GM08714 (cell line): ENCODE measurements around the gene SBNO2.
"Not testable (repeated sequence)": the region's sequence is repeated elsewhere in the genome, so short reads cannot be mapped to it uniquely, and the experiment has no call there.

Experiments used
- H3K4me3 ChIP-seq: fragments of 200-500 bp; sonication (Bioruptor generic); 2 replicates; pipeline ENCODE4 v1.5.1; 2014; ENCODE audit warnings: mild to moderate bottlenecking, low read length, inconsistent platforms
- ZNF274 ChIP-seq: IDR thresholded peaks from 2 replicates; pipeline ENCODE4 v1.6.1; 2012; ENCODE audit warnings: mild to moderate bottlenecking, low read depth, low read length

SBNO2 gene

DNA sequence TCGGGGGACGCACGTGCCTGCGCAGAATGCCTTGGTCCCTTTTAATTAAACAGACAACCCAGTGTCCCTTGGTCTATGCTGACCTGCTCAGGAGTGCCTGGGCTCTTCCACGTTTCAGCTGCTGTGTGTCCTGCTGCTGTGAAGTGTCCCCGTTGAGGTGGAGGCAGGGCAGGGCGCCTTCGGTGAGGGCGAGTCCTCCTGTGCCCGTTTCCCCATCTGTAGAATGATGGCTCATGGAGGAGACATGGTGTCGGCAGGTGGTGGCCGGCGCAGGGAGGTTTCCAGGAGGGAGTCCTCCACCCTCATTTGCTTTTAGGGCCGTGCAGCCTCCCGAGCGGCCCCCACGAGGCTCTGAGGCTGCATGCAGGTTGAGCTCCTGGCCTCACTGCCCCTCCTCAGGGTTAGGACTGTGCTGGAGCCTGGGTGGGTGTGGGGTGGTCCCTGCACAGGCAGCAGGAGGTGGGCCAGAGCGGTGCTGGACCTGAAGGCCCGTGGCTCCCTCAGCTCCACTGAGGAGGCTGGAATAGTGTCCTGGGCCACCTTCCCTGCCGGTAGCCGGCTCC is 40.3 kb upstream of the SBNO2 start:
- no peak for TF ChIP-seq ZNF274
- H3K4me3 ChIP-seq = no peak overlapping the region

DNA sequence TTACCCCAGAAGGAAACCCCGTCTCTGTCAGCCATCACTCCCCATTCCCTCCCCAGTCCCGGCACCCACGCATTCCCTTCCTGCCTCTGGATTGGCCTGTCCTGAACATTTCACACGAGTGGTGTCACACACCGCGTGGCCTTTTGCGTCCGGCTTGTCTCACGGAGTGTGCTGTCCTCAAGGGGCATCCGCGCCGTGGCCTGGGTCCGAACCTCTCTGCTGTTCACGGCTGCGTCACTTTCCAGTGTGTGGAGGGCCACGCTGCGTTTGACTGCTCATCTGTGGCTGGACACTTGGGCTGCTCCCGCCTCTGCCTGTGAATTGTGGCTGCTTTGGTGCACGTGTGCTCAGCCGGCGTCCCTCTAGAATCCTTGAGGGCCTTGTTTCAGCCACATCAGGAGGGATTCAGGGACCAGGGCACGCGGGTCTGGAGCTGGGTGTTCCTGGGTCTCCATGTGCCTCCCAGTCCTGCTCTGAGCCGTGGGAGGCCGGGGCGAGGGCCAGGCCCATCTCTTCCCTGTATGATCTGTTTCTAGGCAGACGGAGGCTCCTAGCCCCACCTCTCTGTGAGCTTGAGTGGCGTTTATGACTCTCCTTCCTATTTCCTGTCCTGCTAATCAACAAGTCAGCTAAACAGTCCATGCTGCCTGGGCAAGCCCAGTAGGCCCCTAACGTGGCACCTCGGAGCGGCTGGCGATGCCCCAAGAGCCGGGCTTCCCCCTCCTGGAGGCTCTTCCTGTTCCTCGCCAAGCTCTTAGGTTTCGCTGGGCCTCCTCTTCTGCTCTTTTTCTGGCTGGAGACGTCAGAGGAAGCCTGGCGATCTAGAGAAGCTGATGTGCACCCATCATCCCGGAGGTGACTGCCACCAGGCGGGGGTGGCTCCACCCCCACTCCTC is 39.6 kb upstream of the SBNO2 start:
- no peak for TF ChIP-seq ZNF274
- no peak overlapping the region for H3K4me3 ChIP-seq

DNA sequence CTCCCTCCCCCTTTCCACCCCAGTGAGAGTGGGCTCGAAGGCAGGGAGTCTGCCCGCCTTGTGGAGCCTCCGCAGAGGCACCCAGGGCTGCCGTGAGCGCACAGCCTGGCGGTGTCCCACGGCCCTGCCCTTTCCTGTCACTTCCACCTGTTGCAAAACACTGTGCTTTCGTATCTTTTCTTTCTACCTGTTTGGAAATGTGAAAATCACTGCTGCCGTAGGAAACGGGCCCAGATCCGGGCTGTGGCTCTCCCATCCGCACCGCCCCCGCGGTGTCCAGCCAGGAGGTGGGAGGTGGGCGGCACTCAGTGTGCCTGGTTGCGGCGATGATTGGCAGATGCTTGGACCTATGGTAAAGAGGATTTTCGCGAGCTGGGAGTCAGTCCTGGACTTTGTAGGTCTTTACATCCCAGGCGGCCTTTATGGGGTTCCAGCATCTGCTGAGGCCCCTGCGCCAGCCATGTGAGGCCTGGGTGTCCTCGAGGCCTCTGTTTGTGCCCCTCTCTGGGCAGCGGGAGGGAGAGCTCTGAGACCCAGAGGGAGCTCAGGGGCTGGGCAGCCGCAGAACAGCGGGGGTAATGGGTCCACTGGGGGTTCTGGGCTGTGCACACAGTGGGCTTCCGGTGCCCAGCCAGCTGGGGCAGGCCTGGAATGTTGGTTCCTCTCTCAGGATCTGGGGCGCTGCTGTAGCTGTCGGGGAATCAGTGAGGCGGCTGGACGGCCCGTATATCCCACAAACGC is 37.6 kb upstream of the SBNO2 start:
- no peak for TF ChIP-seq ZNF274
- no peak overlapping the region for H3K4me3 ChIP-seq

DNA sequence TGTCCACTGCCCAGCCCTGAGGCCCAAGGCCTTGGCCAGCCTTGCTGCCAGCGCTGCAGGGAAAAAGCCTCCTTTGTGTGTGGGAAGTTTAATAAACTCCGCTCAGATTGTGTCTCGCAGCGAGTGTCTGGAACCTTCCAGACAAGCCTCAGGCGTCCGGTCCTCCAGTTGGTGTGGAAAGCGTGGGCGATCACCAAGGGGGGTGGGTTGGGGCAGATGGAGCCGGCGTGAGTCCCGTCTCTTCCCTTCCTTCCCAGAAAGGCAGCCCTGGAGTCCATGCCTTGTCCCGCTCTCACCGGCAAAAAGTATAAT is 36.1 kb upstream of the SBNO2 start:
- no peak overlapping the region for H3K4me3 ChIP-seq
- TF ChIP-seq ZNF274 = no peak

DNA sequence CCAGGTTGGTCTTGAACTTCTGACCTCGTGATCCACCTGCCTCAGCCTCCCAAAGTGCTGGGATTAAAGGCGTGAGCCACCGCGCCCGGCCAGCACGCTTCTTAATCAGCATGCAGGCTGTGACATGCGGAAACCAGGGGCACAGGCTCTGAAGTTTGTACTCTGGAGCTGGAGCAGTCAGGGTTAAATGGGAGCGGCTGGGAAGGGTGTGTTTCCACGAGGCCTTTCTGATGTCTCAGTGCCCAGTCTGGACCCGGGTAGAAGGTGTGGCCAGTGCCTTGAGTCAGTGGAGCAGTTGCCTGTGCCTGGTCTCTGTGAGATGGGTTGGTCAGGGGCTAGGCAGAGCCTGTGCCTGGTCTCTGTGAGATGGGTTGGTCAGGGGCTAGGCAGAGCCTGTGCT is 34.8 kb upstream of the SBNO2 start:
- not testable (repeated sequence) for H3K4me3 ChIP-seq

DNA sequence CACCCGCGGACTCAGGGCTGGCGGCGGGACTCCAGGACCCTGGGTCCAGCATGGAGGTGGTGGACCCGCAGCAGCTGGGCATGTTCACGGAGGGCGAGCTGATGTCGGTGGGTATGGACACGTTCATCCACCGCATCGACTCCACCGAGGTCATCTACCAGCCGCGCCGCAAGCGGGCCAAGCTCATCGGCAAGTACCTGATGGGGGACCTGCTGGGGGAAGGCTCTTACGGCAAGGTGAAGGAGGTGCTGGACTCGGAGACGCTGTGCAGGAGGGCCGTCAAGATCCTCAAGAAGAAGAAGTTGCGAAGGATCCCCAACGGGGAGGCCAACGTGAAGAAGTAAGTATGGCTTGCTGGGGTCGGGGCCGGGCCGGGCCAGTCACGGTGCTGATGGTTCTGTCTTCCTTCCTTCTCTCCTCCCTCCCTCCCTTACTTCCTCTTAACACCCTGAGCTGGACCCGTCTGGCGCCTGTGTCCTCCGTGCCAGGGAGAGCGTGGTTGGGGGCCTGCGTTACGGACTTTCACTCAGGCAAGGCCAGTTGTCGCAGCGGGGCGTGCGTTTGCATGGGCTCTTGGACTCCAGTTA is 32.9 kb upstream of the SBNO2 start:
- TF ChIP-seq ZNF274 = no peak
- H3K4me3 ChIP-seq = peak overlapping the region; percentile 73

DNA sequence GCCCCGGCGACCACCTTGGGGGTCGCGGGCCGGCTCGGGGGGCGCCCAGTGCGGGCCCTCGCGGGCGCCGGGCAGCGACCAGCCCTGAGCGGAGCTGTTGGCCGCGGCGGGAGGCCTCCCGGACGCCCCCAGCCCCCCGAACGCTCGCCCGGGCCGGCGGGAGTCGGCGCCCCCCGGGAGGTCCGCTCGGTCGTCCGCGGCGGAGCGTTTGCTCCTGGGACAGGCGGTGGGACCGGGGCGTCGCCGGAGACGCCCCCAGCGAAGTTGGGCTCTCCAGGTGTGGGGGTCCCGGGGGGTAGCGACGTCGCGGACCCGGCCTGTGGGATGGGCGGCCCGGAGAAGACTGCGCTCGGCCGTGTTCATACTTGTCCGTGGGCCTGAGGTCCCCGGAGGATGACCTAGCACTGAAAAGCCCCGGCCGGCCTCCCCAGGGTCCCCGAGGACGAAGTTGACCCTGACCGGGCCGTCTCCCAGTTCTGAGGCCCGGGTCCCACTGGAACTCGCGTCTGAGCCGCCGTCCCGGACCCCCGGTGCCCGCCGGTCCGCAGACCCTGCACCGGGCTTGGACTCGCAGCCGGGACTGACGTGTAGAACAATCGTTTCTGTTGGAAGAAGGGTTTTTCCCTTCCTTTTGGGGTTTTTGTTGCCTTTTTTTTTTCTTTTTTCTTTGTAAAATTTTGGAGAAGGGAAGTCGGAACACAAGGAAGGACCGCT is 32.2 kb upstream of the SBNO2 start:
- peak overlapping the region; percentile 73 for H3K4me3 ChIP-seq
- TF ChIP-seq ZNF274 = no peak

DNA sequence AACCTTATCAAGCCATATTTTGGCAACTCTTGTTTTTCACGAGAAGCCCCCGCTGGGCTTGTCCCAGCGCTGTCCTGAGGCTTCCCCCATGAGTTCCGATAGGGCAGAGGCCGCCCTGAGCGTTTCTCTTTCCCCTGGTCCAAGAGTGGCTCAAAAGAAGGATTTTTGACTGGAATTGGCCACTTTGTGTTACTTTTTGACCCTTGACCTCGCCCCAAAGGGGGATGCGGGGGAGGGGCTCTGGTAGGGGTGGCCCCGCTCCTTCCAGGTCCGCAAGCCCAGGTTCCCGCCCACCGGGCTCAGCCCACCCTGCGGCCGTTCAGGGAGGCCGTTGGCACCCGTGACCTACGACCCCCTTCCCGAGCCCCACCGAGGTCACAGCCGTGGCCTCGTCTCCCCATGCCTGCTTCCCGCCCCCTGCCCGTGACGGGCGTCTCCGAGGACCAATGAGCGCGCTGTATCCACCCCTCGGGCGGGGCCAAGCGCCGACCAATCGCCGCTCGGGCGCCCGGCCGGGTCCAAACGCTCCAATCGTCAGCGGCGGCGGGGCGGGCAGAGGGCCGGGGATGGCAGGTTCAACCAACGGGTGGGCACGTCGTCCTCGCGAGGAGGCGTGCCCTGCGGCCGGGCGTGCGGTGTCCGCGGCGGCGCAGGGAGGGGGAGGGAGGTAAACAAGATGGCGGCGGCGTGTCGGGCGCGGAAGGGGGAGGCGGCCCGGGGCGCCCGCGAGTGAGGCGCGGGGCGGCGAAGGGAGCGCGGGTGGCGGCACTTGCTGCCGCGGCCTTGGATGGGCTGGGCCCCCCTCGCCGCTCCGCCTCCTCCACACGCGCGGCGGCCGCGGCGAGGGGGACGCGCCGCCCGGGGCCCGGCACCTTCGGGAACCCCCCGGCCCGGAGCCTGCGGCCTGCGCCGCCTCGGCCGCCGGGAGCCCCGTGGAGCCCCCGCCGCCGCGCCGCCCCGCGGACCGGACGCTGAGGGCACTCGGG is 31.3 kb upstream of the SBNO2 start, which contains the start of gene STK11:
TSS of gene STK11 (plus strand) at position 665 of the 986 bp plus-strand sequence. CDS start 1,136 bp downstream, outside the sequence.
- TF ChIP-seq ZNF274 = no peak
- peak within 1 kb of the TSS; percentile 73 for H3K4me3 ChIP-seq

DNA sequence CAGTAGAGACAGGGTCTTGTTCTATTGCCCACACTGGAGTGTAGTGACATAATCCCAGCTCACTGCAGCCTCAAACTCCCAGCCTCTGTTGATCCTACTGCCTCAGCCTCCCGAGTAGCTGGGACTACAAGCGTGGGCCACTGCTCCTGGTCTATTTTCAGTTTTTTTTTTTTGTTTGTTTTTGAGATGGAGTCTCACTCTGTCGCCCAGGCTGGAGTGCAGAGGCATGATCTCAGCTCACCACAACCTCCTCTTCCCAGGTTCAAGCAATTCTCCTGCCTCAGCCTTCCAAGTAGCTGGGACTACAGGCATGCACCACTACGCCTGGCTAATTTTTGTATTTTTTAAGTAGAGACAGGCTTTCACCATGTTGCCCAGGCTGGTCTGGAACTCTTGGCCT is 26.5 kb upstream of the SBNO2 start:
- not testable (repeated sequence) for H3K4me3 ChIP-seq

DNA sequence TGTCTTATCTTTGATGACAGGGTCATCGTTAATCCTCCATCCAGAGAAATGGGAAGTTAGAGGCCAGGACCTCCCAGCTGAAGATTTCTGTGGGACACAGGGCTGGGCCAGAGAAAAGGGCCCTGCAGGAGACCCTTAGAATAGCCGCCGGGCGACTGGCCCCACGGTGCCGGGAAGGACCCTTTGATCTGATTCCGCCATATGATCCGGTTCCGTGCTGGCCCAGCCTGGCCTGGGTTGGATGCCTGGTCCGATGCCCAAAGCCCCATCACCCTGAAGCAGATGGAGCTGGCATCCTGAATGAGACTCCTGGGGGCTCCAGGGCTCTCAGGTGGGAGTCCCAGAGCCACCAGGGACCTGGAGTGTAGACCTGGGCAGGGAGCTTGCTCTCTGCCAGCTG is 25.5 kb upstream of the SBNO2 start:
- no peak for TF ChIP-seq ZNF274
- H3K4me3 ChIP-seq = no peak overlapping the region

DNA sequence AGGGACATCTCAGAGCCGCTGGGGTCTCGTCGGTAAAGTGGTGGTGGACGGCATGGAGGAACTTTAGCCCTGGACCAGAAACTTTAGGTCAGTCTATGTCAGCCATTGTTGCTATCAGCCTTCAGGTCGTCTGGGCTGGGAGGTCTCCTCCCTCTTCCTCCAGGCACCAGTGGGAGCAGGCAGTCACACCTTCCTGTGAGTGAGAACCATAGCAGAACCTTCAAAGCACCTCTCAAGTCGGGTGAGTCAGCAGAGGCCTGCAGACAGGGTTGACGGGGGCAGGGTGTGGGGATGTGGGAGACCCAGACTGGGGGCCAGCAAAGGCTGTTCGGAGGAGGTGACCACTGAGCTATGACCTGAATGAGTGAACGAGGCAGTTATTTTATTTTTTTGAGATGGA is 15.4 kb upstream of the SBNO2 start:
- no peak overlapping the region for H3K4me3 ChIP-seq
- TF ChIP-seq ZNF274 = no peak

DNA sequence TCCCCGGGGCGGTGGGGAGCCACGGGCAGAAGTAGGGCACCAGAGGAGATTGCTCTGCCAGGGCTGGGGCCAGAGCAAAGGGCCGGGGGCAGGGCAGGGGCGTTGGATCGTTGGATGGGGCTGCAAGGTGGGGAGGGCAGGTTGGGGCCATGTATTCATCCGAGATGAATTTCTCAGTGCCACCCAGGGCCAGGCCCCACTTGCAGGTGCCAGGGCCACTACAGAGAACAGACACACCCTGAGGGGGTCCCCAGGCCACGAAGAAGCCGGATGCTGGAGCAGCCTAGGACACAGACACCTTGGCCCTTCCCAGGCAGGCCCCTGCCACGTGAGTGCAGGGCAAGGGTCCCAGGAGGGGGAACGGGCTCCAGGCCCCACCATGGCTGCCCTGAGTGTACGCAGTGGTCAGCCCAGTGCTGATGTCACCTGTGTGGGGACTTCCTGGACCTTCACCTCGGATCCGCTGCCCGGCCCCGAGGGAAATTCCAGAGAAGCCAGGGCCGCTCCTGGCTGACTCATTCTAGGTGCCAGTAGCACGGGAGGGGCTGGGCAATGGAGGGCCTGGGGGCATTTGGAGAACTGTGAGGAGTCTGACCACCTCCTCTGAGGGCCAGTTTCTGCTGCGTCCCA is 9.6 kb upstream of the SBNO2 start:
- H3K4me3 ChIP-seq = no peak overlapping the region
- no peak for TF ChIP-seq ZNF274

DNA sequence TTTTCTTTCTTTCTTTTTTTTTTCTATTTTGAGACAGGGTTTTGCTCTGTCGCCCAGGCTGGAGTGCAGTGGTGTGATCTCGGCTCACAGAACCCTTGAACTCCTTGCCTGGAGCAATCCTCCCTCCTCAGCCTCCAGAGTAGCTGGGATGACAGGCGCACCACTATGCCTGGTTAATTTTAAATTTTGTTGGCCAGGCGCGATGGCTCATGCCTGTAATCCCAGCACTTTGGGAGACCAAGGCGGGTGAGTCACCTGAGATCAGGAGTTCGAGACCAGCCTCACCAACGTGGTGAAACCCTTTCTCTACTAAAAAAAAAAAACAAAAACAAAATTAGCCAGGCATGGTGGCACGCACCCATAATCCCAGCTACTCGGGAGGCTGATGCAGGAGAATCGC is 8.7 kb upstream of the SBNO2 start:
- H3K4me3 ChIP-seq = no peak overlapping the region
- TF ChIP-seq ZNF274 = no peak
